K562 treated with DMSO at 1 percent for 24 hours (cell line): ENCODE measurements around the gene LCN1. TPM values are rescaled to one million over a fixed set of nuclear protein-coding genes. Genes with fewer than 3 reads are reported as not detected.

ENCODE experiments used
- total RNA-seq: library from RNA; unstranded; fragments of 300-600 nt; gene quantifications from 2 replicates; pipeline ENCODE4 v1.2.3, GENCODE V29; 2022; ENCODE audit warnings: low read depth; ENCODE audit not compliant: insufficient read depth

The LCN1 gene
- not detected in 2 replicates for total RNA-seq

GRCh38 chr9:135520916-135521607 lies at the start of gene LCN1:
TSS of gene LCN1 (plus strand) at chr9:135521440. CDS start at chr9:135521498, 58 bp downstream.

GRCh38 chr9:135479469-135480052 lies 41.7 kb upstream of the LCN1 start, which contains the start of gene PPP1R26:
TSS of gene PPP1R26 (plus strand) at chr9:135479782. CDS start at chr9:135484511, 4,729 bp downstream.

GRCh38 chr9:135500525-135501260 lies 20.5 kb upstream of the LCN1 start, which contains the start of gene MRPS2:
TSS of gene MRPS2 (plus strand) at chr9:135500682. CDS start at chr9:135500711, 29 bp downstream.

GRCh38 chr9:135545646-135546176 lies 24.5 kb downstream of the LCN1 start, which contains the start of gene OBP2A:
TSS of gene OBP2A (plus strand) at chr9:135546126. CDS start at chr9:135546181, 55 bp downstream.

GRCh38 chr9:135561391-135562234 lies 40.4 kb downstream of the LCN1 start, which contains the start of gene PAEP:
TSS of gene PAEP (plus strand) at chr9:135561756.

Other genes starting within 250 kb of the LCN1 start
- gene PPP1R26, start 41.7 kb upstream of the LCN1 start, total RNA-seq = 23.7 and 28.9 TPM in 2 replicates
- 89.3 and 97.1 TPM in 2 replicates for gene MRPS2, start 20.8 kb upstream of the LCN1 start, total RNA-seq
- not detected in 2 replicates for gene OBP2A, start 24.7 kb downstream of the LCN1 start, total RNA-seq
- gene PAEP, start 40.3 kb downstream of the LCN1 start, total RNA-seq = 1.4 and 2.1 TPM in 2 replicates
- gene GLT6D1, start 118.1 kb downstream of the LCN1 start, total RNA-seq = not detected in 2 replicates
- gene LCN9, start 141.9 kb downstream of the LCN1 start, total RNA-seq = not detected in 2 replicates
- gene SOHLH1, start 178.0 kb downstream of the LCN1 start, total RNA-seq = 0.81 TPM in 1 of 2 replicates, not detected in the other
- gene KCNT1, start 180.7 kb downstream of the LCN1 start, total RNA-seq = not detected in 2 replicates